T-cell (primary cell): ENCODE results near the gene ACSS3. TPM values are rescaled to one million over a fixed set of nuclear protein-coding genes. Genes with fewer than 3 reads are reported as not detected.
"Not testable (repeated sequence)": the region's sequence is repeated elsewhere in the genome, so short reads cannot be mapped to it uniquely, and the experiment has no call there.

Experiments used
- ATAC-seq, 4 experiments: fragments of 200-7000 bp in 3 of 4; fragments of 150-1000 bp in 1 of 4; cut with Tn5 transposase; replicated peaks in 1 of 4; 1 replicate in 3 of 4; 2 replicates in 1 of 4; pipeline ENCODE4 v1.10.0; 2021; ENCODE audit warnings: moderate library complexity in 3 of 4, mild to moderate bottlenecking in 2 of 4, moderate number of reproducible peaks in 1 of 4
- CTCF ChIA-PET, 2 donors: fragments of 300-600 bp; sonication (Branson Sonifier 250); formaldehyde crosslinking; loops; one replicate each; lab custom pipeline; 2022; ENCODE audit warnings: antibody characterized with exemption in 2 of 2; lab: Charles Lee
- POLR2A ChIA-PET, 2 donors: fragments of 300-600 bp; sonication (Branson Sonifier 250); formaldehyde crosslinking; loops; one replicate each; lab custom pipeline; 2022; ENCODE audit warnings: antibody characterized with exemption in 2 of 2; lab: Charles Lee
- DNase-seq, 35 experiments: peaks; one replicate each; pipeline versions ENCODE4 v3.0.0 to v3.0.0-alpha.2; 2013 to 2023
- H3K27ac ChIP-seq: one replicate; pipeline ENCODE4 v1.5.1; 2013; ENCODE audit warnings: low read length
- H3K27me3 ChIP-seq, 2 experiments: replicated peaks in 1 of 2; 1 replicate in 1 of 2; 2 replicates in 1 of 2; pipeline versions ENCODE4 v1.6.1 to v1.7.0; 2013; ENCODE audit warnings: low read length in 1 of 2, mixed read lengths in 1 of 2; ENCODE audit not compliant: control insufficient read depth in 2 of 2, insufficient read depth in 2 of 2; ENCODE audit errors: extremely low read depth in 1 of 2
- H3K36me3 ChIP-seq, 2 donors: 1 replicate in 1 of 2; 2 replicates in 1 of 2; pipeline versions ENCODE4 v1.6.1 to v1.7.0; 2013; ENCODE audit warnings: low read length in 1 of 2; ENCODE audit not compliant: control insufficient read depth in 2 of 2, insufficient read depth in 1 of 2; ENCODE audit errors: extremely low read depth in 1 of 2
- H3K4me1 ChIP-seq, 2 experiments: 1 replicate in 1 of 2; 2 replicates in 1 of 2; pipeline versions ENCODE4 v1.6.1 to v1.7.0; 2013; ENCODE audit warnings: low read length in 2 of 2, mixed read lengths in 1 of 2; ENCODE audit not compliant: insufficient read depth in 2 of 2, control insufficient read depth in 1 of 2; ENCODE audit errors: extremely low read depth in 1 of 2
- H3K4me3 ChIP-seq, 2 donors: 1 replicate in 1 of 2; 2 replicates in 1 of 2; pipeline versions ENCODE4 v1.5.1 to v1.7.0; 2013; ENCODE audit warnings: mild to moderate bottlenecking in 2 of 2, low read length in 1 of 2, moderate library complexity in 1 of 2; ENCODE audit not compliant: control insufficient read depth in 1 of 2; ENCODE audit errors: extremely low read depth in 1 of 2
- H3K9me3 ChIP-seq: 2 replicates; pipeline ENCODE4 v1.7.0; 2013
- H3K27ac Mint-ChIP-seq, 2 donors: one replicate each; pipeline ENCODE4 v1.8.0; 2020 to 2021; ENCODE audit warnings: mild to moderate bottlenecking in 2 of 2, mixed read lengths in 2 of 2
- H3K27me3 Mint-ChIP-seq, 2 donors: one replicate each; pipeline ENCODE4 v1.8.0; 2021 to 2022; ENCODE audit warnings: mixed read lengths in 2 of 2
- H3K36me3 Mint-ChIP-seq: one replicate; pipeline ENCODE4 v1.8.0; 2021; ENCODE audit warnings: mixed read lengths
- H3K4me1 Mint-ChIP-seq, 3 donors: one replicate each; pipeline ENCODE4 v1.8.0; 2020 to 2022; ENCODE audit warnings: mixed read lengths in 3 of 3, mild to moderate bottlenecking in 1 of 3
- H3K4me3 Mint-ChIP-seq, 3 donors: one replicate each; pipeline ENCODE4 v1.8.0; 2020 to 2022; ENCODE audit warnings: mild to moderate bottlenecking in 3 of 3, mixed read lengths in 3 of 3, moderate library complexity in 3 of 3
- H3K9me3 Mint-ChIP-seq, 3 donors: one replicate each; pipeline ENCODE4 v1.8.0; 2020 to 2022; ENCODE audit warnings: mixed read lengths in 3 of 3
- WGBS: methylation state at CpG from one replicate; pipeline ENCODE4 v1.1.5; 2013; ENCODE audit warnings: missing lambda C conversion rate; ENCODE audit not compliant: insufficient coverage; 5-methylcytosine and 5-hydroxymethylcytosine counted together
- total RNA-seq, 35 experiments: library from RNA in 6 of 35; stranded (reverse) in 6 of 35; fragments of 120-200 nt in 1 of 35; gene quantifications; one replicate each; pipeline versions ENCODE4 v1.2.1 to v1.2.4 and lab custom pipeline; 2013 to 2026

The ACSS3 gene
- total RNA-seq, 5 donors from 2014 or later (not counting 1 experiment from before 2014, with no cell fraction given): 0.13 to 0.41 TPM; not detected in 3

- WGBS: 75% methylated on average over 2 of the region's 3 CpGs
- H3K27me3 Mint-ChIP-seq, DNase-seq, H3K27ac ChIP-seq, H3K27me3 ChIP-seq, CTCF ChIA-PET, H3K4me1 Mint-ChIP-seq, POLR2A ChIA-PET, H3K9me3 ChIP-seq, H3K4me3 Mint-ChIP-seq, H3K36me3 ChIP-seq, H3K4me3 ChIP-seq, H3K36me3 Mint-ChIP-seq, H3K4me1 ChIP-seq, ATAC-seq, H3K27ac Mint-ChIP-seq: not testable (repeated sequence)
- peaks cover 8 to 21% (median 14%) of the 10 kb centered on the region in 3 donors for H3K9me3 Mint-ChIP-seq
Observed at GRCh38 chr12:81119069-81119468, 41.2 kb downstream of the ACSS3 start.

DNA sequence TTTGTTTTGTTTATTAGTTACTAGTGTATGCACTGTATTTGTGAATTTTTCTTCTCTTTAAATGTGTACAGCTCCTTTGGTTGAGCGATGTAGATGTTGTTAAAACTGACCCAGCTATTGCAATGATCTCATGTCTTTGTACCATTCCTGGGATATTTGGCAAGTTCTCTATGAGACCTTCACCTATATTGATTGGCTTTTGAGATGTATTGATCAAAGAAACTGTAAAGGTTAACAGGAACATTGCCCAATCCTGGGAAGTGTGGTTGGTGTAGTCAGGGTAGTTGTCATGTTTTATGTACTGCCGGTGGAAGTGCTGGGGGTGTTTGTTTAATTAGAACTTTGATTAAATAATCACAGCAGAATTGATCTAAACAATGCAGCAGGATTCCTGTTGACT lies 43.1 kb downstream of the ACSS3 start:
- H3K4me3 Mint-ChIP-seq: no peak overlapping the region
- H3K4me1 ChIP-seq: no peaks in the 10 kb centered on the region
- no peaks in the 10 kb centered on the region for H3K36me3 ChIP-seq
- H3K27me3 ChIP-seq: no peaks in the 10 kb centered on the region
- no peaks in the 10 kb centered on the region for H3K9me3 ChIP-seq
- no peak overlapping the region for H3K27ac ChIP-seq
- H3K4me3 ChIP-seq: no peak overlapping the region
- H3K36me3 Mint-ChIP-seq: no peaks in the 10 kb centered on the region
- peaks cover 14 to 32% (median 18%) of the 10 kb centered on the region in 3 donors for H3K9me3 Mint-ChIP-seq
- DNase-seq (no peak), ATAC-seq (no peak)
- H3K27ac Mint-ChIP-seq: no peak overlapping the region
- H3K27me3 Mint-ChIP-seq: no peaks in the 10 kb centered on the region
- ChIA-PET CTCF (no interaction called here), POLR2A (no interaction called here)
- H3K4me1 Mint-ChIP-seq: no peaks in the 10 kb centered on the region
- WGBS: no CpG with 5 or more reads among the region's 2 CpGs

DNA sequence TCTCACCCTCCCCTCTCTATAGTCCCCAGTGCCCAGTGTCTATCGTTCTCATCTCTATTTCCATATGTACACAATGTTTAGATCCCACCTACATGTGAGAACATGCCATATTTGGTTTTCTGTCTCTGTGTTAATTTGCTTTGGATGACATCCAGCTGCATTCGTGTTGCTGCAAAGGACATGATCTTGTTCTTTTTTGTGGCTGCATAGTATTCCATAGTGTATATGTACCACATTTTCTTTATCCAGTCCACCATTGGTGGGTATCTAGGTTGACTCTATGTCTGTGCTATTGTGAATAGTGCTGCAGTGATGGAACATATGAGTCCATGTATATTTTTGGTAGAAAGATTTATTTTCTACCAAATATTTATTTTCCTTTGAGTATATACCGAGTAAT lies 45.7 kb downstream of the ACSS3 start:
- Histone ChIP-seq H3K4me1 (no peaks in the 10 kb centered on the region), H3K27ac (no peak overlapping the region), H3K4me3 (no peak overlapping the region), H3K9me3 (no peaks in the 10 kb centered on the region), H3K27me3 (no peaks in the 10 kb centered on the region), H3K36me3 (no peaks in the 10 kb centered on the region)
- WGBS: no CpG with 5 or more reads among the region's 3 CpGs
- Mint-ChIP-seq H3K27ac (no peak overlapping the region), H3K4me1 (no peaks in the 10 kb centered on the region), H3K9me3 (peaks cover 11 to 32% (median 17%) of the 10 kb centered on the region in 3 donors), H3K4me3 (no peak overlapping the region), H3K36me3 (no peaks in the 10 kb centered on the region), H3K27me3 (no peaks in the 10 kb centered on the region)
- ChIA-PET CTCF (no interaction called here), POLR2A (no interaction called here)
- ATAC-seq (no peak), DNase-seq (no peak)

- ATAC-seq (no peak), DNase-seq (no peak)
- Mint-ChIP-seq H3K27me3 (no peaks in the 10 kb centered on the region), H3K27ac (no peak overlapping the region), H3K4me3 (no peak overlapping the region), H3K9me3 (peaks cover 4 to 36% (median 18%) of the 10 kb centered on the region in 3 donors), H3K36me3 (no peaks in the 10 kb centered on the region), H3K4me1 (no peaks in the 10 kb centered on the region)
- Histone ChIP-seq H3K9me3 (no peaks in the 10 kb centered on the region), H3K4me1 (no peaks in the 10 kb centered on the region), H3K4me3 (no peak overlapping the region), H3K27ac (no peak overlapping the region), H3K27me3 (no peaks in the 10 kb centered on the region), H3K36me3 (no peaks in the 10 kb centered on the region)
- WGBS: 76% methylated on average over 3 of the region's 8 CpGs
- ChIA-PET POLR2A (no interaction called here), CTCF (no interaction called here)
Observed at GRCh38 chr12:81125691-81126090, 47.8 kb downstream of the ACSS3 start.

DNA sequence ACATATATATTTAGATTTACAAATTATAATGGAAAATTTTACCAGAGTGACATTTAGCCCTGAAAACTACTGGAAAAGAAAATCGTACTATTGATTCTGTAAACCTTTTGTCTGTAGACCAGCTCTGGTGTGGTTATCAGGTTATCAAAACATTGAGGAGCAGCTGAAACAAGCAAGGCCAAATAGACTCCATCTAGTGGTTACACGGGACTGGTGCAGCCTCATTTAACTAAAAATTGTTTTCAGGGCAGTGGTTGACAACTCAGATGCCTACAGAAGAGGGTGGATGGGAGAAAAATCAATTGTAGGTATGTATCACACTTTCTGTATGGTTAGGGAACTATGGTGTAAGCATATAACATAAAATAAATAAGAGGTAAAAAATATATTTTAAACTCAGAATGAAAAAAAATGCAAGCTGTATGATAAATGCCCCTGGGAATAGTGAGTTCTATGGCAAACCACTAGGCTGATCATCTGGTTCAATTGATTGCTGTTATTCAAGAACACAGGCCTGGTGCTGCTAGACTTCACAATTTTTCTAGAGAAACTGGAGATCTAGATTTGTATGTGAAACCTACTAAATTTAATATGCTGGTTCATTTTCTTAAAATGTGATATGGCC lies 51.2 kb downstream of the ACSS3 start:
- H3K4me3 ChIP-seq: no peak overlapping the region
- DNase-seq (no peak), ATAC-seq (no peak)
- H3K9me3 ChIP-seq: no peaks in the 10 kb centered on the region
- H3K27ac Mint-ChIP-seq: no peak overlapping the region
- H3K4me1 ChIP-seq: no peaks in the 10 kb centered on the region
- no peaks in the 10 kb centered on the region for H3K36me3 Mint-ChIP-seq
- H3K27me3 Mint-ChIP-seq: no peaks in the 10 kb centered on the region
- no peak overlapping the region for H3K27ac ChIP-seq
- no peaks in the 10 kb centered on the region for H3K4me1 Mint-ChIP-seq
- no peaks in the 10 kb centered on the region for H3K36me3 ChIP-seq
- peaks cover 6 to 30% (median 18%) of the 10 kb centered on the region in 3 donors for H3K9me3 Mint-ChIP-seq
- no peaks in the 10 kb centered on the region for H3K27me3 ChIP-seq
- ChIA-PET CTCF (interaction anchor here in 1 of 2 donors (0.8 kb wide), 1 partner anchor 292 kb away, joined by 3 read pairs; no protein-coding TSS in a partner anchor), POLR2A (no interaction called here)
- WGBS: no CpG with 5 or more reads among the region's 2 CpGs
- no peak overlapping the region for H3K4me3 Mint-ChIP-seq

- Mint-ChIP-seq H3K27me3 (no peaks in the 10 kb centered on the region), H3K4me1 (no peaks in the 10 kb centered on the region), H3K27ac (no peak overlapping the region), H3K4me3 (no peak overlapping the region), H3K36me3 (no peaks in the 10 kb centered on the region), H3K9me3 (peaks cover 0 to 7% (median 2%) of the 10 kb centered on the region in 3 donors)
- no peak overlapping the region for H3K4me3 ChIP-seq
- POLR2A ChIA-PET: no interaction called here
- ATAC-seq (no peak), DNase-seq (no peak)
- H3K4me1 ChIP-seq: no peaks in the 10 kb centered on the region
- CTCF ChIA-PET: no interaction called here
- H3K27ac ChIP-seq: no peak overlapping the region
- no peaks in the 10 kb centered on the region for H3K36me3 ChIP-seq
- no peaks in the 10 kb centered on the region for H3K9me3 ChIP-seq
- H3K27me3 ChIP-seq: no peaks in the 10 kb centered on the region
Observed at GRCh38 chr12:81136519-81136918, 58.6 kb downstream of the ACSS3 start.

GRCh38 chr12:81137801-81138200 lies 59.9 kb downstream of the ACSS3 start:
- peaks cover 0 to 4% (median 0%) of the 10 kb centered on the region in 3 donors for H3K9me3 Mint-ChIP-seq
- no peaks in the 10 kb centered on the region for H3K27me3 Mint-ChIP-seq
- H3K36me3 ChIP-seq: no peaks in the 10 kb centered on the region
- H3K4me1 ChIP-seq: no peaks in the 10 kb centered on the region
- no peaks in the 10 kb centered on the region for H3K9me3 ChIP-seq
- no peaks in the 10 kb centered on the region for H3K27me3 ChIP-seq
- H3K4me1 Mint-ChIP-seq: no peaks in the 10 kb centered on the region
- DNase-seq (no peak), ATAC-seq (no peak)
- H3K27ac ChIP-seq: no peak overlapping the region
- no peaks in the 10 kb centered on the region for H3K36me3 Mint-ChIP-seq
- no peak overlapping the region for H3K4me3 ChIP-seq
- ChIA-PET CTCF (no interaction called here), POLR2A (no interaction called here)
- H3K4me3 Mint-ChIP-seq: no peak overlapping the region
- 100% methylated on average over 1 of the region's 2 CpGs for WGBS
- H3K27ac Mint-ChIP-seq: no peak overlapping the region
